ENCODE results near the gene P3H2.

The P3H2 gene

DNA sequence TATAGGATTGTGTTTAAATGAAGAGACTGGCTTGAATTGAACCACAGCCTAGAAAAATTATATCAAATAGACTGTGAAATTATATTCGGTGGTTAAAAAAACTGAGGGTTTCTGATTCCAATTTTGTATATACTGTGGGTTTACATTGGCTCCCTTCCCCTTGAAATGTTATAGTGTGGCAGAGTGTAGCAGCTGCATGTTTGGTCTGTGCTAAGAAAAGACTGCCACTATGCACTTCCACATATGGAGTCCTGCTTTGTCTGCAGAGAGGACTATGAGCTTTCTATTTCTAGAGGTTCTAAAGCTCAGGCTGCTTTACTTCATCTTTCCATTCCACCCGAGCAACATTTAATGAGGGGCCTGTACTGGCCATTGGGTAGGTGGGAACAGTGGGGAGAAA, 112.3 kb downstream of the P3H2 start:
- ATAC-seq (replicated peaks) (no peak), DNase-seq (no peak)
- Mint-ChIP-seq H3K27ac (no peak overlapping the region), H3K27me3 (peaks cover 22 to 28% of the 10 kb centered on the region in 2 donors), H3K4me1 (ENCODE audit: low read depth in 2 of 2) (no peaks in the 10 kb centered on the region), H3K9me3 (no peaks in the 10 kb centered on the region), H3K36me3 (ENCODE audit: insufficient read depth) (peaks cover 4% of the 10 kb centered on the region), H3K4me3 (no peak overlapping the region)

GRCh38 chr3:190005343-190006113, 115.2 kb downstream of the P3H2 start:
- H3K4me1 Mint-ChIP-seq (ENCODE audit: low read depth in 2 of 2), result no peaks in the 10 kb centered on the region
- ATAC-seq (replicated peaks) (no peak), DNase-seq (no peak)
- no peak overlapping the region for H3K27ac Mint-ChIP-seq
- H3K27me3 Mint-ChIP-seq, result peaks cover 15 to 19% of the 10 kb centered on the region in 2 donors
- H3K4me3 Mint-ChIP-seq, result no peak overlapping the region
- no peaks in the 10 kb centered on the region for H3K9me3 Mint-ChIP-seq
- H3K36me3 Mint-ChIP-seq (ENCODE audit: insufficient read depth), result peaks cover 4% of the 10 kb centered on the region

DNA sequence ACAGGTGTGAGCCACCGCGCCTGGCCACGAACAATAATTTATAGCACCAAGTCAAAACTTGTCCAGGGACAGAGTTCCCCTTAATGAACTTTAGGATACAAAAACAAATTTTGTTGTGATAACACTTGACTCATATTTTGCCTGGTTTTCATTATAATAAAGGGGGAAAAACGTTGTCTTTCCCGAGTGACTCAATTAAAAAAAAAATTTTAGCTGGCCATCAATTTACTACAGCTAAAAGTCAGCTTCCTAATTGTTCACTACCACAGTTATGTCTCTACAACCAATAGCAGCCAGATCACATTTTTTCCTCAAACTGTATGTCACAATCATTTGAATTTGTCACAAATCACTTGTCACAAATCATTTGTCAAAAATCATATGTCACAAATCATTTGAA, 116.0 kb downstream of the P3H2 start:
- H3K36me3 Mint-ChIP-seq (ENCODE audit: insufficient read depth), result peaks cover 4% of the 10 kb centered on the region
- H3K27me3 Mint-ChIP-seq, result peaks cover 19 to 20% of the 10 kb centered on the region in 2 donors
- no peak overlapping the region for H3K4me3 Mint-ChIP-seq
- H3K27ac Mint-ChIP-seq, result no peak overlapping the region
- DNase-seq (no peak), ATAC-seq (replicated peaks) (no peak)
- no peaks in the 10 kb centered on the region for H3K4me1 Mint-ChIP-seq (ENCODE audit: low read depth in 2 of 2)
- no peaks in the 10 kb centered on the region for H3K9me3 Mint-ChIP-seq

DNA sequence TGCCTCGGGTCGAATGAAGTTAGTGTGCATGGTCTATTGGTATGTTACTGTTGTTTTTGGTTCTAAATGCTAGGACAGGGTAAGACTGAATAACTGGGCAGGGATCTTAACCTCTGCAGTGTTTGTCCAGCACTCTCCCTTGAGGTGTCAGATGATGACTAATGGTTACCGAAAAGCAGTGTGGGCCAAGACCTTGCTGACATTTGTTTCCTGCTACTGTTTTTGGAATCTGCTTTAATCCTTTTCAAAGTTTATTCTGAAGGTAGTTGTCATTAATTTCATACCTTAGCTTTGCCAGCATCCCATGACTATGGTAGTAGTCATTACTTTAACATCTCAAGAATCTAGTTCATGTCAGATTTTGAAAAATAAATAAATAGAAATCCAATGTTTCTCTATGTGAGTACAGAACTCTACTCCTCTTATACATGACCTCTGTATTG, 117.0 kb downstream of the P3H2 start:
- Mint-ChIP-seq H3K27ac (no peak overlapping the region), H3K36me3 (ENCODE audit: insufficient read depth) (peaks cover 4% of the 10 kb centered on the region), H3K27me3 (peaks cover 19 to 20% of the 10 kb centered on the region in 2 donors), H3K9me3 (no peaks in the 10 kb centered on the region), H3K4me1 (ENCODE audit: low read depth in 2 of 2) (no peaks in the 10 kb centered on the region), H3K4me3 (no peak overlapping the region)
- ATAC-seq (replicated peaks), result no peak
- DNase-seq, result no peak

DNA sequence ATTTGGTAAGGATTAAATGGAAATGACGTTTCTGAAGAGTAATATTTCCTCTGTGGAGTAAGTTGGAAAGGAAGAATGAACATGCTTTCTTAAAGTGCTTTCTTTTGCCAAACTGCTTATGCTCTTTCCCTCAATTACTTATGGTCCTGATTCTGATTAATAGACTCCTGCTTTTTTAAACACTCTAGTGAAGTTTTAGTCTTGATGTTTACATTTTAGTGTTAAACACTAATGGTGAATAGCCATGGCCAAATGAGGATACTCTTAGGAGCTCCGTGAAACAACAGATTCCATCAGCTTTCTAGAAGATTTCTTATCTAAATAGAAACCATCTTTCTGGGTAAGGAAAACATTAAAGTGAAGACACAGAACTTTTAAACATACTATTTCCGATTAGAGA, 117.6 kb downstream of the P3H2 start:
- DNase-seq (no peak), ATAC-seq (replicated peaks) (no peak)
- no peaks in the 10 kb centered on the region for H3K9me3 Mint-ChIP-seq
- H3K4me1 Mint-ChIP-seq (ENCODE audit: low read depth in 2 of 2), result no peaks in the 10 kb centered on the region
- H3K27me3 Mint-ChIP-seq, result peaks cover 19 to 20% of the 10 kb centered on the region in 2 donors
- H3K4me3 Mint-ChIP-seq, result no peak overlapping the region
- H3K27ac Mint-ChIP-seq, result no peak overlapping the region
- peaks cover 4% of the 10 kb centered on the region for H3K36me3 Mint-ChIP-seq (ENCODE audit: insufficient read depth)

GRCh38 chr3:190001426-190001825, 119.3 kb downstream of the P3H2 start:
- no peak overlapping the region for H3K27ac Mint-ChIP-seq
- H3K27me3 Mint-ChIP-seq, result peaks cover 19 to 21% of the 10 kb centered on the region in 2 donors
- ATAC-seq (replicated peaks) (no peak), DNase-seq (no peak)
- no peaks in the 10 kb centered on the region for H3K4me1 Mint-ChIP-seq (ENCODE audit: low read depth in 2 of 2)
- no peak overlapping the region for H3K4me3 Mint-ChIP-seq
- H3K9me3 Mint-ChIP-seq, result no peaks in the 10 kb centered on the region
- H3K36me3 Mint-ChIP-seq (ENCODE audit: insufficient read depth), result peaks cover 4% of the 10 kb centered on the region

GRCh38 chr3:190000861-190001196, 119.9 kb downstream of the P3H2 start:
- Mint-ChIP-seq H3K27ac (no peak overlapping the region), H3K27me3 (peaks cover 13 to 22% of the 10 kb centered on the region in 2 donors), H3K9me3 (no peaks in the 10 kb centered on the region), H3K4me1 (ENCODE audit: low read depth in 2 of 2) (no peaks in the 10 kb centered on the region), H3K4me3 (no peak overlapping the region), H3K36me3 (ENCODE audit: insufficient read depth) (peaks cover 4% of the 10 kb centered on the region)
- ATAC-seq (replicated peaks) (no peak), DNase-seq (no peak)

DNA sequence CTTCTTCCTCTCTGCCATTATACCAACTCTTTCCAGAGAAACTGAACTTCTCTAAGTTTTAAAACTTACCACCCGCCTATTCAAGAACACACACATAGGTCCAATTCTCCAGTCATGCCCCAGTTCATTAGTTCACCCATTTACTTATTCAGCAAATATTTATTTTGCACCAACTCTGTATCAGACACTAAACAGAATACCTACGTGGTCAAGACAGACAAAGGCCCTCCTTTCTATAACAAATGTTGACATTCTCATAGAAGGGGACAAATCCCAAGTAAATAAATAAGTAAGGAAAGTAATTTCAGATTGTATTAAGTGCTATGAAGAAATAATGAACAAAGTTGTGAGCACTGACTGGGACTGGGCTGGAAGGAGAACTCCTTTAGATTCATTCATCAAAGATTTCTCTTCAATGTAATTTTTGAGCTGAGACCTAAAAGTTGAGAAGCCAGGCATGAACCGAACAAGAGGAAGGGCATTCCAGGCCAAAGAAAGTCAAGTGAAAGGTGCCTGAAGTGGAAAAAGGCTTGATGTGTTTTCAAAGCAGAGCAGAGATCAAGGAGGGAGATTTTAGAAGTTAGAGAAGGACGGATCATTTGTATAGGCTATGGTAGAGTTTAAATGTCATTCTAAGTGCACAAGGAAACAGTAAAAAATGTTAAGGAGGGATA, 120.4 kb downstream of the P3H2 start:
- no peak for DNase-seq
- Mint-ChIP-seq H3K4me1 (ENCODE audit: low read depth in 2 of 2) (no peaks in the 10 kb centered on the region), H3K27me3 (peaks cover 9 to 22% of the 10 kb centered on the region in 2 donors), H3K27ac (no peak overlapping the region), H3K4me3 (no peak overlapping the region), H3K36me3 (ENCODE audit: insufficient read depth) (peaks cover 4% of the 10 kb centered on the region), H3K9me3 (no peaks in the 10 kb centered on the region)
- no peak for ATAC-seq (replicated peaks)

GRCh38 chr3:189999718-190000117, 121.0 kb downstream of the P3H2 start:
- H3K27me3 Mint-ChIP-seq, result peaks cover 9 to 22% of the 10 kb centered on the region in 2 donors
- H3K4me1 Mint-ChIP-seq (ENCODE audit: low read depth in 2 of 2), result no peaks in the 10 kb centered on the region
- DNase-seq (no peak), ATAC-seq (replicated peaks) (no peak)
- H3K4me3 Mint-ChIP-seq, result no peak overlapping the region
- peaks cover 4% of the 10 kb centered on the region for H3K36me3 Mint-ChIP-seq (ENCODE audit: insufficient read depth)
- no peaks in the 10 kb centered on the region for H3K9me3 Mint-ChIP-seq
- no peak overlapping the region for H3K27ac Mint-ChIP-seq

DNA sequence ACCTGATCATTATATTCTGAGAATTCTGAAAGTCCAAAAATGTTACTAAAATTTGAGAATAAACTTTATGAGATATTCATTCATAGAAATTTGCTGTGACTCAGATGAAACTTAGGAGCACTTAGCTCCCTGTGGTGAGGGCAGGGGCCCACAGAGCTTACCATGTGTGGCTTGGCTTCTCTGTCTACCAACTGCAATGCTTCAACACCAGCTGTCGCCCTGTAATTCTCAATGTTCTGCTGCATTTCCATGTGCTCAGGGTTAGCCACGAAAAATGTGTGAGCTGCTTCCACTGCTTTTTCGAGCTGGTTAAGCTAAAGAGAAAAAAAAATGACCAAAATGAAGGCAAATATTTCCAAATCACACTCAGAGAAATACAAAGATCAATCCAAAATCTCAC, 125.6 kb downstream of the P3H2 start:
- no peak for ATAC-seq (replicated peaks)
- no peaks in the 10 kb centered on the region for H3K9me3 Mint-ChIP-seq
- H3K27me3 Mint-ChIP-seq, result peaks cover 15 to 20% of the 10 kb centered on the region in 2 donors
- DNase-seq, result no peak
- H3K36me3 Mint-ChIP-seq (ENCODE audit: insufficient read depth), result no peaks in the 10 kb centered on the region
- H3K4me1 Mint-ChIP-seq (ENCODE audit: low read depth in 2 of 2), result no peaks in the 10 kb centered on the region
- H3K27ac Mint-ChIP-seq, result no peak overlapping the region
- no peak overlapping the region for H3K4me3 Mint-ChIP-seq

GRCh38 chr3:189990826-189991225, 129.9 kb downstream of the P3H2 start:
- Mint-ChIP-seq H3K4me3 (no peak overlapping the region), H3K9me3 (no peaks in the 10 kb centered on the region), H3K36me3 (ENCODE audit: insufficient read depth) (no peaks in the 10 kb centered on the region), H3K4me1 (ENCODE audit: low read depth in 2 of 2) (no peaks in the 10 kb centered on the region), H3K27ac (no peak overlapping the region), H3K27me3 (peaks cover 18 to 19% of the 10 kb centered on the region in 2 donors)
- ATAC-seq (replicated peaks) (no peak), DNase-seq (no peak)

- peaks cover 14 to 18% of the 10 kb centered on the region in 2 donors for H3K27me3 Mint-ChIP-seq
- H3K4me1 Mint-ChIP-seq (ENCODE audit: low read depth in 2 of 2), result no peaks in the 10 kb centered on the region
- no peaks in the 10 kb centered on the region for H3K9me3 Mint-ChIP-seq
- no peak overlapping the region for H3K4me3 Mint-ChIP-seq
- H3K27ac Mint-ChIP-seq, result no peak overlapping the region
- H3K36me3 Mint-ChIP-seq (ENCODE audit: insufficient read depth), result no peaks in the 10 kb centered on the region
- ATAC-seq (replicated peaks) (no peak), DNase-seq (no peak)
These were observed 131.8 kb downstream of the P3H2 start for GRCh38 chr3:189988854-189989253.

- Mint-ChIP-seq H3K27me3 (peaks cover 20 to 22% of the 10 kb centered on the region in 2 donors), H3K9me3 (no peaks in the 10 kb centered on the region), H3K27ac (no peak overlapping the region), H3K4me3 (no peak overlapping the region), H3K36me3 (ENCODE audit: insufficient read depth) (no peaks in the 10 kb centered on the region), H3K4me1 (ENCODE audit: low read depth in 2 of 2) (no peaks in the 10 kb centered on the region)
- ATAC-seq (replicated peaks), result no peak
- no peak for DNase-seq
These were observed 132.4 kb downstream of the P3H2 start for GRCh38 chr3:189988322-189988721.

DNA sequence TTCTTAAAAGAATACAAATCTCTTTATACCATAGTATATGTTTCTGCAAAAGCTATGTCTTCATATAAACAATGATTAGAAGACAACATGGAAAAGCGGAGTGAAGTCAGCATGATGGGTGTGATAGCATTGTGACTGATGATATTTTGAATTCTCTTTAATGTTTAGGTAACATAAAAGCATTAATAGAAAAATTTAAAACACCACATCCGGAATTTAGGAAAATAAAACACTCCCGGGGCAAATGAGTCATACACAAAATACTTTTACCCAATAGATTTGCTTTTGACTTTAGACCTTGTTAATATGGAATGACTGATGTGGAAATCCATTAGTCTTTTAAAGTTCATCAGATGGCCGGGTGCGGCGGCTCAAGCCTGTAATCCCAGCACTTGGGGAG, 134.7 kb downstream of the P3H2 start:
- H3K27ac Mint-ChIP-seq, result no peak overlapping the region
- H3K27me3 Mint-ChIP-seq, result peaks cover 20 to 28% of the 10 kb centered on the region in 2 donors
- ATAC-seq (replicated peaks), result no peak
- H3K4me3 Mint-ChIP-seq, result no peak overlapping the region
- no peak for DNase-seq
- no peaks in the 10 kb centered on the region for H3K4me1 Mint-ChIP-seq (ENCODE audit: low read depth in 2 of 2)
- H3K36me3 Mint-ChIP-seq (ENCODE audit: insufficient read depth), result no peaks in the 10 kb centered on the region
- H3K9me3 Mint-ChIP-seq, result no peaks in the 10 kb centered on the region
